Kidney glomerular epithelial cell (primary cell): ENCODE results near the gene TMEM63C.

ENCODE experiments used
- DNase-seq: peaks from one replicate; lab custom pipeline; 2025; lab: John Stamatoyannopoulos, UW

The TMEM63C gene

DNA sequence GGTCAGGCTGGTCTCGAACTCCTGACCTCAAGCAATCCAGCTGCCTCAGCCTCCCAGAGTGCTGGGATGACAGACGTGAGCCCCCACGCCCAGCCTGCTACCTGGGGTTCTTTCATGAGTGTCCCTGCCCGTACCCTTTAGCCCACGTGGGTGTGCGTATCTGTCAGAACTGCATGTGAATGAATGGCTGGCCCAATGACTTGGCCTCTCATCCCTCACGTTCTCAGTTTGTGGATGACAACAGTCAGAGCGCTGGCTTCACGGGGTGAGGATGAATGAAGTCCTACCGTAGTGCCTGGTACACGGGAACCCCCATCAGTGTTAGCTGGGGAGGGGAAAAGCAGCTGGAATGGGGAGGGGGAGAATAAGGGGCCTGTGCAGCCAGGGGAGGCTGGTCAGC is 23.9 kb upstream of the TMEM63C start:
- DNase-seq, result no peak

DNA sequence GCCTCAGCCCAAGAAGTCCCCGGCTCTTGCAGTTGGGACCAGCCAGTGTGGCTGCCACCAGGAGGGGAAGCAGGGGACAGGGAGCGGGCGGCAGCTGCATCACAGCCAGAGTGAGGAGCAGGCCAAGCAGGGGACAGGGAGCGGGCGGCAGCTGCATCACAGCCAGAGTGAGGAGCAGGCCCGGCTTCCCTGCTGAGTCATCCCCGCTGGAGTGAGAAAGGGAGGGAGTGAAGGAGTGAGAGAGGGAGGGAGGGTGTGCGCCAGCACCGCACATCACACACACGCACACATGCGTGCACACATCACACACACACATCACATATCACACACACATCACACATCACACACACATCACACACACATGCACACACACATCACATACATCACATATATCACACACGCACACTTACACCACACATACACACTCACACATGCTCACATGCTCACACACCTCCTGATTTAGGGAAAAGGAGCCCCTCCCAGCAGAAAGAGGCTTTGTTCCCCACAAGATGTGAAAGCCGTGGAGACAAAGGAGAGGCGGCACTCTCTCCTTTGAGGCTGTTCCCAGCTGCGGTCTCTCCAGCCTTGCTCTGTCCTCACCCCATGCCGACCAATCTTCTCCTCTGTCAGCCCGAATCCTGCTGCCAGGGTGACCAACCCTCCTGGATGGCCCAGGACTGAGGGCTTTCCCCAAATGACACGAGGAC is 23.3 kb upstream of the TMEM63C start:
- DNase-seq, result peak; percentile 33

DNA sequence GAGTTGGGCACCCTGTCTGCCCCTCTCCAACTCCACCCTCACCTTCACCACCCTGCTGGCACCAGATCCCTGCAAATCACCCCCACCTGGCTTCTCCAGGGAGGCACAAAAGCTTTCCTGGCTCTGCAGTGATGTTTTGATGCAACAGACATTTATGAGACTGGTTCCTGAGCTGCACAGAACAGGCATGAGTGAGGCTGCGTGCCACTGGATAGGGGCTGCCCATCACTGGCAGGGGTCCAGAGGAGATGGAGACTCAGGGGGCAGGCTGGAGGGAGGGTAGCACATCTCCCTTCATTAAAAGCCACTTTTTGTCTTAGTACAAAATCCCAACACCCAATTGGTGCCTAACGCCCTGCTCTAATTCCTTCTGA is 22.7 kb upstream of the TMEM63C start:
- no peak for DNase-seq

DNA sequence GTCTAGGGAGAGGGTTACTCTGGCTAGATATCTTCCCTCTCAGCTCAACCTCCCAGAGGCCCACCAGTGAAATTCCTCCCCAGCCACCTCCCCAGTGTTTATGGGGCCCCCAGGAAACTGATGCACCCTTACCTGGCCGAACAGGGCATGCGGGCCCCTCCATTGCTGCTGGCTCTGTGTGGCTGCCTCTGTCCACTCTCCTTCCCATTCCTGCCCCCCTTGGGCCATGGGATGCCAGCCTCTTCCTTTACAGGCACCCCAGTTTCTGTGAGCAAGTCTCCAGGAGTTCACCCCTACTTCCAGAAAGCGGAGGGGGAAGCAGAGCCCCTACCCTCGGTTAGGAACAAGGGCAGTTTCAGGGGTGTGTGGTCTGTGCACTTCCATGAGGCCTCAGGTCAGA is 20.6 kb upstream of the TMEM63C start:
- DNase-seq, result no peak

DNA sequence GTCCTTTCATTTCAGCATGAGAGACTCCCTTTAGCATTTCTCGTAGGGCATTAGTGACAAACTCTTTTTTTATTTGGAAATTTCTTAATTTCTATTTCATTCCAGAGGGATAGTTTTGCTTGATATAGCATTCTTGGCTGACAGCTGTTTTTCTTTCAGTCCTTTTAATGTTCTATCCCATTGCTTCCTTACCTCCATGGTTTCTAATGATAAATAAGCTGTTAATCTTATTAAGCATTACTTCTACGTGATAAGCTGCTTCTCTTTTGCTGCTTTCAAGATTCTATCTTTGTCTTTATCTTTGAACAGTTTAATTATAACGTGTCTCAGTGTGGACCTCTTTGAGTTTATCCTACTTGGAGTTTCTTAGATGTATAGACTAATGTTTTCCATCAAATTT is 11.6 kb upstream of the TMEM63C start:
- no peak for DNase-seq

DNA sequence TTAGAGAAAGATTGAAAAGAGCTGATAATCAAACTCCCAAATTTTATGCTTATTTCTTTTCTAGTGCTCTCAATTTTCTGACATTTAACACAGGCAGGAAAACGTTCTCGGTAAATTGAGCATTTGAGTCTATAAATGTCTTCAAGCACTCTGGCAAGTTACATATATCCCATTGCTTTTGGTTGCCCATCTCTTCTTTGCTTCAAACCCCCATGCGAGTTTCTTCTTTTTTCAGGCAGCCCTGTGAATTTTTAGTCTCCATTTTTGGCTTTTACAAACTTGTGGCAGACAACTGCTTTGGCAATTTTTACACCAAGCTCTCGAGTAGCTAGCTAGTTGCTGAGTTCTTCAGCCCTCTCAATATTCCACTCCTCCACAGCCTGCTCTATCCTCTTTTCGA is 8.7 kb upstream of the TMEM63C start:
- no peak for DNase-seq

DNA sequence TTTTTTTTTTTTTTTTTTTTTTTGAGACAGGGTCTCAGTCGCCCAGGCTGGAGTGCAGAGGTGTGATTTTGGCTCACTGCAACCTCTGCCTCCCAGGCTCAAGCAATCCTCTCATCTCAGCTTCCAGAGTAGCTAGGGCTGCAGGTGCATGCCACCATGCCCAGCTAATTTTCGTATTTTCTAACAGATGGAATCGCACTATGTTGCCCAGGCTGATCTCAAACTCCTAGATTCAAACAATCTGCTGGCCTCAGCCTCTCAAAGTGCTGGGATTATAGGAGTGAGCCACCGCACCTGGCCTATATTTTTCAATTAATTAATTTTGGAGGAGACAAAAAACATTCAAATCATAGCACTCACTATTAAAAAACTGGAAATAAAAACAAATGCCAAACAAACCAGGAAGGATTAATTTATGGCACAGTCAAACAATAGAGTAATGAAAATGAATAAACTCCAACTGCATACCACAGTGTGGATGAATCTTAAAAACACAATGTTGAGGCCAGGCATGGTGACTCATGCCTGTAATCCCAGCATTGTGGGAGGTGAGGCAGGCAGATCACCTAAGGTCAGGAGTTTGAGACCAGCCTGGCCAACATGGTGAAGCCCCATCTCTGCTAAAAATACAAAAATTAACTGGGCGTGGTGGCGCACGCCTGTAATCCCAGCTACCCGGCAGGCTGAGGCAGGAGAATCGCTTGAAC is 7.5 kb upstream of the TMEM63C start:
- peak; percentile 8 for DNase-seq

DNA sequence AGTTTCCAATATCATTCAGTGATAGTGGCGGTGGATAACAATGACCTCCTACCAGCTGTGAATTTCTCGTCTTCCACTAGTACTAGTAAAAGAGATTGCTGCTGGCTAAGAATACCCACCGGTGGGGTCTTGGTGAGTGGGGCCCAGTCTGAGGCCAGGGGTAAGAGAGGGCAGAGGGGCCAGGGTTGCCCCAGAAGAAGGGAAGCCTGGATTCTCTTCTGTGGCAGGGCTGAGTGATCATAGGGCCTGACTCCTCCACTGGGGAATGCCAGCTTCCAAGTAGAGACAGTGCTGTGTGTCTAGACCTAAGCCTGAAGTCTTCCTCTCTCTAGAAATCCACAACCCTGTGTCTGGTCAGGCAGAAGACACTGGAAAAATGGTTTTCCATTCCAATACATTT is 5.8 kb upstream of the TMEM63C start:
- DNase-seq, result no peak

DNA sequence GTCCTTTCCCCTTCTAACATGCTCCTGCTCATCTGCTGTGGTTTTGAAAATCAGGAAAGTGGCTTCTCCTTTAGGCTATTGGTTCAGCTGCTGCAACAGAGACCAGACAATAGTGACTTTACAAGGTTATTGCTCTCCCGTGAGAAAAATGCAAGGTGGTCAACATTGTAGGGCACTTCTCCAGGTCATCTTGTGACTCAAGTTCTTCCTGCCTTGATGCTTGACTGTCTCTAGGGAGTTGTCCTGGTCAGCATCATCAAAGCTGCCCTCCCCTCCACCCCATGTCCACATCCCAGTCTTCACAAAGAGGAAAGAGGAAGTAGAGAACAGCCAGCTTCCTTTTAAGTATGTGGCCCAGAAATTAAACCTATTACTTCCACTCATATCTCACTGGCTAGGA is 3.9 kb upstream of the TMEM63C start:
- DNase-seq, result no peak

DNA sequence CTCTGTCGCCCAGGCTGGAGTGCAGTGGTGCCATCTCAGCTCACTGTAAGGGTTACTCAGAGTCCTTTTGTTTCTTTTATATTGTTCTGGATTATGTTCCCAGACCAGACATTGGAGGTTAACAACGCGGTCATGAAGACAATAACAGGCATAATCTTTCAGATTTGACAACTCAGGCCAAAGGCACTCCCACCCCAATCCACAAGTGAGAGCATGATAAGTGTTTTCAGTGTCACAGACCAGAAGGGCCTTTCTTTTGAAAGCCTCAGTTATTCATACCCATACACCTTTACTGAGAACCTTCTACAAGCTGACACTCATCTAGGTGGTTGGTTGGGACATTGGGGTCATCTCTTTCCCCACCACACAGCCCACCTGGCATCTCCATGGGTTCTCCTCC is 2.9 kb upstream of the TMEM63C start:
- DNase-seq, result no peak

DNA sequence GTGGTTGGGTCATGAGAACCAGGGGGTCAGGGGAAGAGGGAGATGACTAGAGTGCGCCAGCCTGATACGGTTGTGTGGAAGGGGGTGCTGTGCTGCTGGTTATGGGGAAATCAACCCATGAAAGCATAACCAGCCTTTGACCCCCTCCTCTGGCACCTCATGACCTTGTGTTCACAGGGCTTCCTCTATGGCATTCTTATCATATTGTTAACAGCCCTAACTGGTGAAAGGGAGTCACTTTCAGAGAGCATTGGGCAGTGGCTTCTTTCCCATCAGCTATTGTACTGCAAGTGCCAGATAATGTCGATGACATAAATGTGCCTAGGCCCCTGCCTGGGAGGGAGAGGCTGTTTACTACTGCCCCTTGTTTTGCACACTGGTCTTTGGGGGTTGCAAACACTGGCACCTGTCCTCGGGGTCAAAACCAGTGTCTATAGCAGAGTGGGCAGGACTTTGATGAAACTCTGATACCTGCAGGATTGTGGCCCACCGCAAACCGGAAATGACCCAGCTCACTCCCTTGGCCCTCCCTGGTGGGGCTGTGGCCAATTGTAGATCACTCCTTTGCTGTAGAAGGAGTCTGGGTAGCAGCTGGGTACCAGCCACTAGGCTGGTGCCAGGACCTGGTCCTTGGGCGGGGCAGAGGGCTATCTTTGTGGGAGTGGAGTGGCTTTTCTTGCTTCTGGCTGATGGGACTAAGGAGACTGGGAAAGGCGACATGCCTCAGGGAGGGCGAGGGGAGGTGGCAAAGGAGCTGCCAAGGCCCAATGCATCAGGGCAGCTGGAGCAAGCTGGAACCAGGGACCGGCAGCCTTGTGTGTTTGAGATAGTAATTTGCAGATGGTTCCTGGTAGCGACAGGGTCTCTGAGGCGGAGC is 634 bp upstream of the TMEM63C start:
- no peak for DNase-seq

DNA sequence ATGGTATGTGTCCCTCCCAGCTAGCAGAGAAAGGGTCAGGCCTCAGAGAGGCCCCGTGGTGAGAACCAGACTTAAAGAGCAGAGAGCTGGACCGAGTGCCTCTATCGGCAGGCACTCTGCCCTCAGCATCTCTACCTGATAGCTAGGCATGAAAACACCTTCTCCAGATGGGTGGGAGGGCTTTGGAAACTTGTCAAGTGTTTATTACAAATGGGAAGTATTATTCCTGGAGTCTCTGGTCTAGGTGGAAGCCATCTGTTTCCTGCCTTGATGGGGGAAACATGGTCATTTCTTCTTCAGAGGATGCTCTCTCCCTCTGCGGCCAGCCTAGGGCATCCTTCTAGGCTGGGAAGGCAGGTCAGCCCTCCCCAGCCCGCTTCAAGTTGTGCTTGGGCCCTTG is 2.3 kb downstream of the TMEM63C start:
- no peak for DNase-seq

DNA sequence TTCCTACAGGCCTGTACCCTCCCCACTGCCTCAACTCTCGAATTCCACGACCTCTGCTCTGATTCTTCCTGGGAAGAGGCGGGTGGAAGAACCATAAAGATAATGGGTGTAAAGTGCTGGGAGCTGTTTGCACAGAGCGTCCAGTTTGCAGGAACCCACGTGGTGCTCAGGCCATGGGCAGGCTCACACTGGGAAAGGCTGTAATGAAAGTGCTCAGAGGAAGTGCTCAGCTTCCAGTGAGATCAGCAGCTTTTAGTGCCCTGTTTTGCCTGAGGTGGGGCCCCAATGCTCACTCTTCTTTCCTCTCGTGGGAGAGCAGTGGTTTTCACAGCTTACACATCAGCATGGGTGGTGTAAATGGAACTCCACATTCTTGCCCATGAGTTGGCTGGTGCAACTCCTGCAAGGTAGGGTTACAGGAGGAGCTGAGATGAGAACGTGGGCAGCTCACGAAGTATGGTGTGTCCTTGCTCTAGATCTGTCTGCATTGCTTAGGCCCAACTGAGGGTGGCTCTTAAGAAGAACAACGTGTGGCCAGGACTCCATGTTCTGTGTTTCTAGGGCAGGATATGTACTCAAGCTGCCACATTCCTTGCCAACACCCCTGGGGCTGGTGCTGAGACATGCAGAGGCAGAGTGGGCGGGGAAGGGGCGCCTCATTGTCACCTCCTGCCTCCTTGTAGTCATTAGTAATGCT is 2.9 kb downstream of the TMEM63C start:
- DNase-seq, result no peak

DNA sequence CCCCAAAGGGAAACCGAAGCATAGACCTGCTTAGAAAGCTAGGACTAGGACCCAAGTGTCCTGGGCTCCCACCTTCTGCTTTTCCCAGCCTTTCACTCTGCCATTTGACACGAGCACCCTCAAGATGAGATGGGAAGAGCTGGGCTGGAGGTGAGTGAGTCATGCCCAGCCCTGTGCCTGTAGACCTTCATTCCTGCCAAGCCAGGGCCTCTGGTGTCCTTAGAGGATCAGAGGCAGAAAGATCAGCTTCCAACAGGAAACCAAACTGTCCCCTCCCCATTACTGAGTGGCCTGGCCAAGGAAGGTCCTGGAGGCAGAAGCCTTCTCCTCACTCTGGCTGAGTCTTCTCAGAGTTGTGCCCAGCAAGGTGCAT is 3.5 kb downstream of the TMEM63C start:
- no peak for DNase-seq

DNA sequence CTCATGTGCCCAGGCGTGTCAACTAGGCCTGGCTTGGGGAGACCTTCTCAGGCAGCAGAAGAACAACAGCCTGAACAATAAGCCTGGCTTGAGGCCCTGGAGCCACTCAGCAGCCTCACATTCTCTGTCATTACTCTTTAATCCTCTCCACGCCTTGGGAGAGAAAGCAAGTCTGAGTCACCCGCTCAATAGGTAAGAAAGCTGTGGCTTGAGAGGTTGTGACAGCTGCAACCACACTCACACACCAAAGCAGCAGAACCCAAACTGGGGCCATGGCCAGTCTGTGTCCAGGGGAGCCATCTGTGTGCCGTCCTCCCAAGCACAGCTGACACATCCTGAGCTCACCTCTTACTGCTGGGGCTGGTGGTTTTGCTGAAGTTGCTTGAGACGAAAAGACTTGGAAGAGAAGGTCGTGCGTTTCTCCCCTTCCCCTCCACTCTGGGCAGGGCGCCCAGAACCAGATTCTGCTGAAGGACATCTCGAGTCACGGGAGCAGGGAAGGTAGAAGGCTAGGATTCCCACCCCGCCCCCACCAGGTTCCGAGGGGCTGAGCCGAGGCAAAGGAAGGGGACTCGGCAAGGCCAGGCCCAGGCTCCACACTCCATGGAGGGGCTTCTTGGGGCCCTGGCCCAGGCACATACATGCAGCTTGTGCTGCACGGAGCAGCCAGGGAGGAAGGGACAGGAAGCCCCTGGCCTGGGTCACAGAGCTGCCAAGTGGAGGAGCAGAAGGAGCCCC is 5.5 kb downstream of the TMEM63C start:
- peak; percentile 55 for DNase-seq

DNA sequence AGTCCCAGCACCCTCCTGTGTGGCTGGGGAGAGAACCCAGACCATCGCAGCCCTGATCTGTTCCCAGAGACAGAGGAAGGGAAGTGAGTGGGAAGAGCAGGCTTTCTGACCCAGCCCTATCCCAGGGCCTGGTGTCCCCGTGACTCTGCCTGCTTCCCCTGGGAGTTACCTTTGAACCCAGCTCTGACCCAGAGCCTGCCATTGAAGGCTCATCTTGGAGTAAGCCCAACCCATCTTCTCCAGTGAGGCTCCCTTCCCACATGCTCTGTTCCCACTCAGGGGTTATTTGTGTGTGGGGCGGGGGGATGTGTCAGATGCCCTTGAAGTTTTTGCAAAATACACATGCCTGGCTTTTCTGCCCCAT is 6.0 kb downstream of the TMEM63C start:
- no peak for DNase-seq

DNA sequence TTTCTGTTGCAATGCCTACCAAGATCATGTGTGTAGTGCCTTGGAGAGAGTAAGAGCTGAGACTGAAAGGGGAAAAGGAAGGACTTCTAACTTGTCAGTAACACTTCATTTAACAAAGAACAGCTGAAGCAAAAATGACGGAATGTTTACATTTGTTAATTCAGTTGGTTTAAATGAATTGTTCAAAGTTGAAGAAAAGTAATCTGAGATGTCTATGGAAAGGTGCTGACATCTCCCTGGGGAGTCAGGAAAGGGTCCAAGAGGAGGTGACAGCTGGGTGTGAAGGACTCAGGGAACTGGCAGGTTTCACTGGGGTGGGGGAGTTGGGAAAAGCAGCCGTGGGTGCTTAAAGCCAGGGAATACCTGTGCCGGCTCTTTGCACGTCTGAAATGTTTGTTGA is 7.9 kb downstream of the TMEM63C start:
- no peak for DNase-seq

DNA sequence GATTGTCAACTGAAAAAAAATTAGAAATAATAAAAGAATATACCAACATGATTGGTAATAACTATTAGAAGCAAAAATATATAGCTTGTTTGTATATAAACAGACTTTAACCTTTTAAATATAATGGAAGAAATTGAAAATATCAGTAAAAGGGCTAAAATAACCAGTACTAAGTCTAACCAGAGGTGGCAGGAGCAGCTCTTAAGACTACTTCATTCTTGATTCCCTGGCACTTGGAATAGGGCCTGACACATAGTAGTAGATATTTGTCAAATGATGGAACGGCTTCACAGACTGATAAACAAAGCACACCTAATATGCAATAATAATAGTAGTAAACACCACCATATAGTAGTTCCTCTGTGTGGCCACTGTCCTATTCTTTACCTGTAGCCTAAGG is 9.4 kb downstream of the TMEM63C start:
- no peak for DNase-seq

DNA sequence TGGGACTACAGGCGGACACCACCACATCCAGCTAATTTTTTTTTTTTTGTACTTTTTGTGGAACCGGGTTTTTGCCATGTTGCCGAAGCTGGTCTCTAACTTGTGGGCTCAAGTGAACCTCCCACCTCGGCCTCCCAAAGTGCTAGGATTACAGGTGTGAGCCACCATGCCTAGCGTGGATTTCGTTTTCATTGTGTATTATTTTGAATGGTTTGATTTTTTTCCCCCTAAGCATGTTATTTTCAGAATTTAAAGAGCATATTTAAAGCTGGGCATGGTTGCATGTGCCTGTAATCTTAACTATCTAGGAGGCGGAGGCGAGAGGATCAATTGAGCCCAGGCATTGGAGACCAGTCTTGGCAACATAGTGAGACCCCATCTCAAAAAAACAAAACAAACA is 13.1 kb downstream of the TMEM63C start:
- no peak for DNase-seq

DNA sequence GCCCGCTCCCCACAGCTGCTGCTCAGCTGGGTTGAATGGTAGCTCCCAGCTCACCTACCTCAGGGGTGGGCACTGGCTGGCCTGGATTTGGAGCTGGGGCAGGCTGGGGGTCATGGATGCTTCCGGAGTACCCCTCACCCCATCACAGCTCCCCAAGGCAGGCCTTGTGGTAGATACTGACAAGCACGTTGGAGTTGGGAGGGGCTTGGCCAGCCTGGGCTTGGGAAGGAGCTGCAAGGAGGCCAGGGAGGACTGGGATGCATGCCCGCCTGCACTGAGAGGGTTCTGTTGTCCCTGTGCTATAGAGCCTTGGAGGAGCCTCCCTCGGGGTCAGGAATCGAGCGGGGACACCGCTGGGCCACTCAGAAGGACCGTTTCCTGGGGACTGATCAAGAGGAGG is 14.2 kb downstream of the TMEM63C start:
- DNase-seq, result no peak

DNA sequence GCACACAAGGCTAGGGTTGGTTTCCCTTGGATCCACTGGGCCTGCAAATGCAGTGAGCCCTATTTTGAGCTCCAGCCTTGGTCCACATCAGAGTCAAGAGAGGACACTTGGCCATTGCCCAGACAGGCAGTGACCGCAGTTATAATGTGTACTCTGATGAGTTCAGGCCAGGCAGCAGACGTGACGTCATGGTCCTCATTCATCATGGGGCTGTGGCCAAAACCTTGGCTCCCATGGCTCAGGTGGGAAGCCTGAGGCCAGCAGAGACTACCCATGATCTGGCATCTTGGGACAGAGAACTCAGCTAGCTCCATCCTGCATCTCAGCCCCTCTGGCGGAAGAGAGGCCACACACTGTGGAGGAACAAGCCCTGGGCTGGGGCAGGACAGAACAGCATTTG is 16.4 kb downstream of the TMEM63C start:
- no peak for DNase-seq

DNA sequence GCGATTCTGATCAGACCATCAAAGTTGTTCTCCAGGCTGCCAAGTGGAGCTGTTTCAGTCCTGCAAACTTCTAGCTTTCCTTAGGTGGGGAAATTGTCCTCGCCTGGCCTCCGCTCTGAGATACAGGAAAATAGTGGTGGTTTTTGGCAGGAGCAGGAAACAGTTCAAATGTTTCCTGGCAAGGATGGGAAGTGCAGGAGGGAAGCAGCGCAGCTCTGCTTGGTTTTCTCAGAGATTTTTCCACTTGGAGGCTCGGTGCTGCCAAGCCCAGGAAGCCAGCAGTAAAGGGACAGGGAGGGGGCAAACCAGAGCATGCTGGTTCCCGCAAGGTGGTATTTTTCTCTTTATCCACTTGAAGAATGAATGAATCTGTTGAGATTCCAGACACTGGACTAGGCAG is 17.0 kb downstream of the TMEM63C start:
- no peak for DNase-seq
